Activated naive CD8-positive, alpha-beta T cell treated with anti-CD3 and anti-CD28 coated beads for 36 hours (primary cell): ENCODE measurements around the gene SLC25A3. TPM values are rescaled to one million over a fixed set of nuclear protein-coding genes. Genes with fewer than 3 reads are reported as not detected.
A peak's percentile ranks its signal among the peaks of the same experiment; 100 is the strongest.
"Not testable (repeated sequence)": the region's sequence is repeated elsewhere in the genome, so short reads cannot be mapped to it uniquely, and the experiment has no call there.

Experiments used
- DNase-seq: peaks from one replicate; pipeline ENCODE4 v3.0.0; 2021
- H3K27ac Mint-ChIP-seq: one replicate; pipeline ENCODE4 v1.8.0; 2022; ENCODE audit warnings: mild to moderate bottlenecking, moderate library complexity, mixed read lengths
- H3K27me3 Mint-ChIP-seq: one replicate; pipeline ENCODE4 v1.8.0; 2022; ENCODE audit warnings: mild to moderate bottlenecking, mixed read lengths
- H3K36me3 Mint-ChIP-seq: one replicate; pipeline ENCODE4 v1.8.0; 2021; ENCODE audit warnings: mild to moderate bottlenecking, mixed read lengths
- H3K4me1 Mint-ChIP-seq: one replicate; pipeline ENCODE4 v1.8.0; 2021; ENCODE audit warnings: mixed read lengths
- H3K4me3 Mint-ChIP-seq: one replicate; pipeline ENCODE4 v1.8.0; 2022; ENCODE audit warnings: mild to moderate bottlenecking, moderate library complexity, mixed read lengths
- H3K9me3 Mint-ChIP-seq: one replicate; pipeline ENCODE4 v1.8.0; 2022; ENCODE audit warnings: mixed read lengths
- total RNA-seq, 2 experiments: library from RNA; stranded (reverse); gene quantifications; one replicate each; pipeline ENCODE4 v1.2.3, GENCODE V29; 2021

The SLC25A3 gene
- total RNA-seq, 2 experiments from 2014 or later = 762 to 789 TPM

- Mint-ChIP-seq H3K27ac (no peak overlapping the region), H3K4me1 (peaks cover 16% of the 10 kb centered on the region), H3K4me3 (no peak overlapping the region), H3K36me3 (peaks cover 13% of the 10 kb centered on the region), H3K9me3 (no peaks in the 10 kb centered on the region), H3K27me3 (no peaks in the 10 kb centered on the region)
- DNase-seq = no peak
Observed at GRCh38 chr12:98635657-98636323, 42.3 kb downstream of the SLC25A3 start.

GRCh38 chr12:98637068-98637467 is 43.6 kb downstream of the SLC25A3 start:
- no peaks in the 10 kb centered on the region for H3K9me3 Mint-ChIP-seq
- no peak for DNase-seq
- H3K27me3 Mint-ChIP-seq = no peaks in the 10 kb centered on the region
- H3K36me3 Mint-ChIP-seq = peaks cover 19% of the 10 kb centered on the region
- peaks cover 22% of the 10 kb centered on the region for H3K4me1 Mint-ChIP-seq
- no peak overlapping the region for H3K4me3 Mint-ChIP-seq
- H3K27ac Mint-ChIP-seq = no peak overlapping the region

- Mint-ChIP-seq H3K4me3 (no peak overlapping the region), H3K4me1 (peaks cover 25% of the 10 kb centered on the region), H3K27ac (no peak overlapping the region), H3K36me3 (peaks cover 23% of the 10 kb centered on the region), H3K9me3 (no peaks in the 10 kb centered on the region), H3K27me3 (no peaks in the 10 kb centered on the region)
- DNase-seq = no peak
Observed at GRCh38 chr12:98638009-98638408, 44.5 kb downstream of the SLC25A3 start.

- peaks cover 25% of the 10 kb centered on the region for H3K36me3 Mint-ChIP-seq
Observed at GRCh38 chr12:98639491-98639890, 46.0 kb downstream of the SLC25A3 start.

GRCh38 chr12:98642801-98643200 is 49.3 kb downstream of the SLC25A3 start:
- H3K27me3 Mint-ChIP-seq, H3K27ac Mint-ChIP-seq, DNase-seq, H3K9me3 Mint-ChIP-seq: not testable (repeated sequence)
- peaks cover 32% of the 10 kb centered on the region for H3K4me1 Mint-ChIP-seq
- peak overlapping the region; percentile 96 for H3K4me3 Mint-ChIP-seq
- peaks cover 20% of the 10 kb centered on the region for H3K36me3 Mint-ChIP-seq

More at GRCh38 chr12:98639491-98639890, 46.0 kb downstream of the SLC25A3 start:
- Mint-ChIP-seq H3K27ac (no peak overlapping the region), H3K4me3 (no peak overlapping the region), H3K27me3 (no peaks in the 10 kb centered on the region), H3K9me3 (no peaks in the 10 kb centered on the region), H3K4me1 (peaks cover 30% of the 10 kb centered on the region)
- DNase-seq = no peak

DNA sequence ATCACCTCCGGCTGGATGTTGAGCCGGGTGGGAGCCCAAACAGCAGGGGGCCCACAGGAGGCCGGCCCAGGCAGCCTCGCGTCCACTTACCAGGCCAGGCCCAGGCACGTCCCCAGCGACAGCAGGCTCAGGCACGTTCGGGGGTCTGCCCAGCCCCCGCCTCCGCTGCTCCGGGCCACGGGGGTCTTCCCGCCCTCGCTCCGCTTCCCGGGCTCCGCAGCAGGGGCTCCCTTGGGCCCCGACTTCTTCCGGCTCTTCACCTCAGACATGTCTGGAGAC is 50.9 kb downstream of the SLC25A3 start:
- Mint-ChIP-seq H3K36me3 (peaks cover 19% of the 10 kb centered on the region), H3K27me3 (no peaks in the 10 kb centered on the region), H3K4me1 (peaks cover 27% of the 10 kb centered on the region), H3K9me3 (no peaks in the 10 kb centered on the region), H3K4me3 (peak overlapping the region; percentile 96), H3K27ac (peak overlapping the region; percentile 95)
- DNase-seq = no peak

- Mint-ChIP-seq H3K4me3 (peak within 1 kb of the TSS; percentile 96), H3K27me3 (no peaks in the 10 kb centered on the region), H3K36me3 (peaks cover 21% of the 10 kb centered on the region), H3K27ac (peak within 1 kb of the TSS; percentile 95), H3K9me3 (no peaks in the 10 kb centered on the region), H3K4me1 (peaks cover 27% of the 10 kb centered on the region)
- peak; percentile 99 for DNase-seq
Observed at GRCh38 chr12:98644712-98645571, 51.5 kb downstream of the SLC25A3 start, which contains the start of the genes APAF1 and IKBIP. APAF1 (plus strand) TSS chr12:98645290; CDS start chr12:98648360, 3,070 bp downstream. IKBIP (minus strand) TSS chr12:98644788; CDS start chr12:98644701, 87 bp downstream.

- Mint-ChIP-seq H3K4me1 (peaks cover 26% of the 10 kb centered on the region), H3K36me3 (peaks cover 20% of the 10 kb centered on the region)
- DNase-seq = no peak
Observed at GRCh38 chr12:98645572-98646067, 52.1 kb downstream of the SLC25A3 start.

GRCh38 chr12:98646294-98647090 is 53.0 kb downstream of the SLC25A3 start:
- H3K36me3 Mint-ChIP-seq = peaks cover 15% of the 10 kb centered on the region
- no peak for DNase-seq
- no peak overlapping the region for H3K27ac Mint-ChIP-seq
- H3K4me3 Mint-ChIP-seq = peak overlapping the region; percentile 96
- H3K27me3 Mint-ChIP-seq = no peaks in the 10 kb centered on the region
- no peaks in the 10 kb centered on the region for H3K9me3 Mint-ChIP-seq
- H3K4me1 Mint-ChIP-seq = peaks cover 21% of the 10 kb centered on the region

More at GRCh38 chr12:98645572-98646067, 52.1 kb downstream of the SLC25A3 start:
- peak overlapping the region; percentile 96 for H3K4me3 Mint-ChIP-seq
- H3K9me3 Mint-ChIP-seq = no peaks in the 10 kb centered on the region
- no peaks in the 10 kb centered on the region for H3K27me3 Mint-ChIP-seq
- peak overlapping the region; percentile 59 for H3K27ac Mint-ChIP-seq

- H3K36me3 Mint-ChIP-seq = peaks cover 2% of the 10 kb centered on the region
- DNase-seq = no peak
- no peaks in the 10 kb centered on the region for H3K27me3 Mint-ChIP-seq
- H3K4me3 Mint-ChIP-seq = no peak overlapping the region
- no peak overlapping the region for H3K27ac Mint-ChIP-seq
- peaks cover 11% of the 10 kb centered on the region for H3K4me1 Mint-ChIP-seq
- H3K9me3 Mint-ChIP-seq = no peaks in the 10 kb centered on the region
Observed at GRCh38 chr12:98651328-98651727, 57.8 kb downstream of the SLC25A3 start.

DNA sequence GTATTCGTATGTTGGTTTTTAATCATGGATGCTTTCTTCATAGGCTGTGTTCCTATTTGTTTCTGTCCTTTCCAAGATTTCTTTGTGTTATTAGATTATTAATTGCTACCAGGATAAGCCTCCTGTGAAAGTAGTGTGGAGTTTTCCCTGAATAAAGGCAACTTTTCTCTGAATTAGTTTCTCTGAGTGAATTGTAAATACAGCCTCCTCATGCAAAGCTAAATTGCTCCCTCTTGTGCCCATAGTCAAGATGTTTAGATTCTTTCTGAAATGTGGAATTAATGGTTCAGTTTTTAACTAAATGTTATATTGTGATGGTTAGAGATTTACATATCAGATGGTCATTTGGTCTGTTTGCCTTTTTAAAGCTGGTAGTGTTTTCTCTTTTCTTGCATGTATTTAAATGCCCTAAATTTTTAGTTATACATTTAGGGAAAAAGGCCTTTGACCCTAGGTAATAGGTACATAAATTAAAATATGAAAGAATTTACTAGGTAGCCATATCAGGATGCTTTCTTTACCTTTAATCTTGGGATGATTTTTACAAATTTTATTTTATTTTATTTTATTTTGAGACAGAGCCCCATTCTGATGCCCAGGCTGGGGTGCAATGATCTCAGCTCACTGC is 60.5 kb downstream of the SLC25A3 start:
- Mint-ChIP-seq H3K9me3 (no peaks in the 10 kb centered on the region), H3K4me1 (peaks cover 11% of the 10 kb centered on the region), H3K27ac (no peak overlapping the region), H3K36me3 (peaks cover 2% of the 10 kb centered on the region), H3K4me3 (no peak overlapping the region), H3K27me3 (no peaks in the 10 kb centered on the region)
- DNase-seq = no peak

Other genes starting within 250 kb of the SLC25A3 start
- 100 to 1,000 TPM; 322 to 331 TPM for gene TMPO, start 78.1 kb upstream of the SLC25A3 start, total RNA-seq
- gene IKBIP, start 51.1 kb downstream of the SLC25A3 start, total RNA-seq = 10 to 100 TPM; 25.8 to 26.8 TPM
- gene APAF1, start 51.6 kb downstream of the SLC25A3 start, total RNA-seq = 10 to 100 TPM; 10.6 to 11.5 TPM